Prostate gland (tissue), 2 donors: ENCODE measurements around the gene AGPAT4.

Experiments used
- POLR2AphosphoS5 ChIP-seq: sonication (generic); formaldehyde crosslinking; IDR thresholded peaks from one replicate; pipeline ENCODE4 v1.6.1; 2017; ENCODE audit warnings: antibody characterized with exemption
- TF ChIP-seq, protein P1 (sequence below), 4 experiments: fragments of 200-600 bp in 2 of 4; fragments of 450-650 bp in 2 of 4; sonication (generic) in 2 of 4; IDR thresholded peaks; 1 replicate in 3 of 4; 2 replicates in 1 of 4; pipeline ENCODE4 v1.5.1; 2016 to 2019; ENCODE audit warnings: antibody characterized with exemption in 4 of 4, mild to moderate bottlenecking in 2 of 4, moderate library complexity in 2 of 4

DNA sequence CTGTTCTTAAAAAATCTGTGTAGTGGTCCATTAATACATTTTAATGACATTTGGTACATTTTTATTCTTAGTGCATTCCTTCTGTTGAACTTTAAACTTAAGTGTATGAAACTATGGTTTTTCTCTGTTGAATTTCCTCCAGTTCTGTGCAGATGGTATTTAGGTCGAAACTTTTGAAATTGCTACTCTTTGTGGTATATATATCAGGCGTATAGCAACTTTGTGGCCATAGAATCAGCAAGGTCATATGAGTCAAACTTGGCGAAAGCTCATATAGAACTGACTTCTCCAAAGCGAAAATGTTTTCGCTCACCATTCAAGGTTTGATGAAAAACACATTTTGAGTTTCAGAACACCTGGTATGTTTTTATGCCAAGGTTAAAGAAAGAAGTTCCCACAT, 188.6 kb downstream of the AGPAT4 start:
- TF ChIP-seq, protein P1, sequence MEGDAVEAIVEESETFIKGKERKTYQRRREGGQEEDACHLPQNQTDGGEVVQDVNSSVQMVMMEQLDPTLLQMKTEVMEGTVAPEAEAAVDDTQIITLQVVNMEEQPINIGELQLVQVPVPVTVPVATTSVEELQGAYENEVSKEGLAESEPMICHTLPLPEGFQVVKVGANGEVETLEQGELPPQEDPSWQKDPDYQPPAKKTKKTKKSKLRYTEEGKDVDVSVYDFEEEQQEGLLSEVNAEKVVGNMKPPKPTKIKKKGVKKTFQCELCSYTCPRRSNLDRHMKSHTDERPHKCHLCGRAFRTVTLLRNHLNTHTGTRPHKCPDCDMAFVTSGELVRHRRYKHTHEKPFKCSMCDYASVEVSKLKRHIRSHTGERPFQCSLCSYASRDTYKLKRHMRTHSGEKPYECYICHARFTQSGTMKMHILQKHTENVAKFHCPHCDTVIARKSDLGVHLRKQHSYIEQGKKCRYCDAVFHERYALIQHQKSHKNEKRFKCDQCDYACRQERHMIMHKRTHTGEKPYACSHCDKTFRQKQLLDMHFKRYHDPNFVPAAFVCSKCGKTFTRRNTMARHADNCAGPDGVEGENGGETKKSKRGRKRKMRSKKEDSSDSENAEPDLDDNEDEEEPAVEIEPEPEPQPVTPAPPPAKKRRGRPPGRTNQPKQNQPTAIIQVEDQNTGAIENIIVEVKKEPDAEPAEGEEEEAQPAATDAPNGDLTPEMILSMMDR (IDR thresholded peaks at IDR 0.05): no peak
- TF ChIP-seq POLR2AphosphoS5: no peak
